SKM-1 (cell line): ENCODE data around the gene MMP23B.
"Not testable (repeated sequence)": the region's sequence is repeated elsewhere in the genome, so short reads cannot be mapped to it uniquely, and the experiment has no call there.

Experiments used
- DNase-seq: peaks from one replicate; lab custom pipeline; 2025; ENCODE audit not compliant: unreplicated experiment; lab: John Stamatoyannopoulos, UW

The MMP23B gene

DNA sequence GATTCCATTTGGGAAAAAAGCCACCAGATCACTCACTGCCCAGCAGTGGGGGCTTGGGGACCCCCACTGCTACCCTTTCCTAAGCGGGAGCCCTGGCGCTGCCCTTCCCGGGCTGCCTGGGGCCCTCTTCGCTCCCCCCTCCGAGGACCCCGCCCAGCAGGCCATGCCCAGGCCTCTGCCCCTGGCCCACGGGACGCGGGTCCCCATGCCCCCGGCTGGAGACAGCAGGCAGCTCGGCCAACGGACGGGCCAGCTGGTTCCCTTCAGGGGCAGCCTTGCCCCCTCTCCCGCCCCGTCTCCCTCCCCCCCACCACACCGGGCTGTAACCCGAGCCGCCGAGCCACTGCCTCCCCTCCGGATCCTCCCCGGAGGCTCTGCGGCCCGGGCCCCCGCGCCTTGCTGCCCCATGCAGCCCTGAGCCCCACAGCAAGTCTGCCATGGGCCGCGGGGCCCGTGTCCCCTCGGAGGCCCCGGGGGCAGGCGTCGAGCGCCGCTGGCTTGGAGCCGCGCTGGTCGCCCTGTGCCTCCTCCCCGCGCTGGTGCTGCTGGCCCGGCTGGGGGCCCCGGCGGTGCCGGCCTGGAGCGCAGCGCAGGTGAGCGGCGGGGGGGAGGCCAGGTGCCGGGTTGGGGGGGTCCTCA lies at the start of gene MMP23B:
Gene MMP23B (plus strand): TSS at position 392 of the 639 bp plus-strand sequence. CDS start 46 bp downstream, at position 438.
- DNase-seq: no peak

DNA sequence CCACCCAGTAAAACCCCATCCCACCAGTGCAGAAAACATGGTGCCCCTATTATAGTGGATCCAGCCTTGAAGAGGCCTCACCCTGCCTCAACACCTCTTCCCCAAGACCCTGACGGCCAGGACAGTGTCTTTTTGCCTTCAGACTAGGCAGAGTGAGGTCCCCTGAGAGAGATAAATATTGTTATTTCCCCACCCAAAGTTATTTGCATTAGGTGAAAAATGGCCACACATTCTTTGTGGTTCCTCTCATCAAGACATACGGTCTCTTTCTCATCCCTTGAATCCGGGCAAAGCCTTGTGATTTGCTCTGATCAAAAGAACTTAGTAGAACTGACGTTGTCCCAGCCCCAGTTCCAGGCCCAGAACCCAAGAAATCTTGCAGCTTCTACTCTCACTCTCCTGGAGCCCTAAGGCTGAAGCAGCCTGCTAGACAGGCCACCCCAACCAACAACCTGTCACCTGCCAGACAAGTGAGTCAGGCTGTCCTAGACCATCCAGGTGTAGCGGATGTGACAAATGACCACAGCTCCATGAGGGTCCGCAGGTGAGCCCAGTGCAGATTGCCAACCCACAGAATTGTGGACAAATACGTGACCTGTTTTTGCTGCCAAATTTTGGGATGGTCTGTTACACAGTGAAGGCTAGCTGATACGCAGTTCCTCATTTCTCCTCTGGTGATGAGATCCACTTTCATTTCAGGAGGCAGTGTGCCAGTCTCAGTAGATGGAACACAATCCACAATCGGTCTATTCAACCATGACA lies 49.2 kb upstream of the MMP23B start:
- DNase-seq: no peak

DNA sequence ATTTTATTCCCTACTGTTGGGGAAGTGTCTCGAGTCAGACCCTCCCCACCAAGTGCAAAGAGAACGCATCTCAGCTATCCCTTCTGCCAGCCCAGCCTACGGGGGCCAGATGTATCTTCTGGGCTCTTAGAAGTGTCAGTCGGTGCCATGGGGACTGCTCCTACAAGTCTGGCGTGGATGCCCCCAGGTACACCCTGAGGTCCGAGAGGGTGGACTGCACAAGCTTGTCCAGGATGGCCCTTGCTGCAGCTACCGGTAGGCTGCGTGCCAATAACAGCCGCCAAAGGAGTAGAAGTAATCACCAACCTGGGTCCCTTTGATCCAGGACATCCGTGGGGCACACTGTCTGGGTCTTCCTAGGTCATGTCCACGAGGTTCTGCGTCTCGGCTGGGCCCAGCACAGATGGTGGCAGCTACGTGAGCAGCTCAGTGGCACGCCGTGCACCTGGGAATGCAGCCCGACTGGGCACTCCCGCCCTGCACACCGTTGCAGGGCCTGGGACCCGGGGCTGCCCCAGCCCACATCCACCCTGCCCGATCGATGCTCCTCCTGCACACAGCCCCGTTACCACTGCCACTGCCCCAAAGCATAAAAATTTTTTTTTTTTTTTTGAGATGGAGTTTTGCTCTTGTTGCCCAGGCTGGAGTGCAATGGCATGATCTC lies 48.5 kb upstream of the MMP23B start:
- no peak for DNase-seq

DNA sequence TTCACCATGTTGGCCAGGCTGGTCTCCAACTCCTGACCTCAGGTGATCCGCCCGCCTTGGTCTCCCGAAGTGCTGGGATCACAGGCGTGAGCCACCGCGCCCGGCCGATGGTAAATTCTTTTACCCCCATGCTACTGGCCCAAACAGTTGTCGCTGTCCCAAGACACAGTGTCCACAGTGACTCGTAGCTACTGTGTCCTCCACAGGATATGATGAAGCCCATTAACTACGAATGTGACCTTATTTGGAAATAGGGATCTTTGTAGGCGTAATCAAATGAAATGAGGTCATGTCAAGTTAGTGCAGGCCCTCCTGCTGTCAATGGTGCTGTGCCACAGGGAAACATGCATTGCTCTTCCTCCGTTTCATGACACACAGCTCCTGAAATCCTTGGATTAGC lies 40.5 kb upstream of the MMP23B start:
- DNase-seq: no peak

- DNase-seq: no peak
Measured at GRCh38 chr1:1593834-1594601, 38.0 kb upstream of the MMP23B start.

- DNase-seq: no peak
Measured at GRCh38 chr1:1594602-1595260, 37.2 kb upstream of the MMP23B start.

GRCh38 chr1:1595341-1595740 lies 36.6 kb upstream of the MMP23B start:
- DNase-seq: not testable (repeated sequence)

DNA sequence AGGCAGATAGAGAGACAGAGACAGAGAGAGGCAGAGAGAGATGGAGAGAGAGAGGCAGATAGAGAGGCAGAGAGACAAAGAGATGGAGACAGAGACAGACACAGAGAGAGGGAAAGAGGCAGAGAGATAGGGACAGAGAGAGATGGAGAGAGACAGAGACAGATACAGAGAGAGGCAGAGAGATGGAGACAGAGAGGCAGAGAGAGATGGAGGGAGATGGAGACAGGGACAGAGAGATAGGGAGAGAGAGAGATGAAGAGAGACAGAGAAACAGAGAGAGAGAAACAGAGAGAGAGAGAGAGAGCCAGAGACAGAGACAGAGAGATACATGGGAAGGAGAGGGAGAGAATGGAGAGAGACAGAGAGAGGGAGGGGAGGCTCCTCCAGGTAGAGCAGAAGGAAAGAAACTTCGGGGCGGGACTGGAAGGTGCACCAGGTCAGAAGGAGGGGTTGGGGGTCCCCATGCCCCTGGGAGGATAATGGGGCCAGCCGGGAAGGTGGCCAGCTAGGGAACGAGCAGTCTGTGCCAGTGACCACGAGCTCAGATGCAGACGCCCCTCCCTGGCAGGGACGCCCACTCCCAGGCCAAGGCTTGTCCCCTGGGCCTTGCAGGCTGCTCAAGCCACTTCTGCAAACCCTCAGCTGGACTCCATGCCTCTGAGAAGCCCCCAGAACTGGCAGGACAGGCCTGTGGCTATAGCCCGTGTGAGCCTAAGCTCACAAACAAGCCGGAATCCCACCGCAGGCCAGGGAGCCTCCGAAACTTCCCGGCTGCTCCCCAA lies 35.3 kb upstream of the MMP23B start:
- DNase-seq: no peak

DNA sequence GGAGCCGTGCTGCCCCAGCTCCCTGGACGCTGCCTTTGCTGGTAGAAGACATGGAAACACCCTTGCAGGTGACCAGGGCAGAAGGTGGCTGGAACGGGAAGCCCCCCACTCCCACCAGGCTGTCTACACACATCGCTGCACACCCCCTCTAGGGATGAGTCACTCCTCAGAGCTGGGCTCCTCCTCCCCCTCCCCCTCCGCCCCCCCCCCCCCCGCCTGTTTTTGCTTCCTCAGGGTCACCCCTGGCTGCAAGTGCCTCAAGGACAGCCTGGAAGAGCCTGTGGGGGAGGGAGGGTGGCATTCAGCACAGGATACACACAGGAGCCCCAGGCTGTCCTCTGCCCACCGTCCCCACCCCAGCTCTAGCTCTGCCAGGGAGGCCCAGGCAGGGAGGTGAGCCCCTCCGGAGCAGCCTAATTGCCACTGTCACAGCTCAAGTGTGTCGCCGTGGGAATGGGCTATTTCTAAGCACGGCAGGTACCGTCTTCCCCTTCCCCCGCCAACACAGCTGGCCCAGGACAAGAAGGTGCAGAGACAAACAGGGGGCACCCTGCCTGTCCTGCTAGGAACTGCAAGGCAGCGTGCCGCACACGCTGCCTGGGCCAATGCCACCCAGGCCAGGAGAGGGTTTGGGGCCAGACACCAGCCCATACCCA lies 34.6 kb upstream of the MMP23B start:
- DNase-seq: no peak

- no peak for DNase-seq
Measured at GRCh38 chr1:1598051-1598719, 33.8 kb upstream of the MMP23B start.

DNA sequence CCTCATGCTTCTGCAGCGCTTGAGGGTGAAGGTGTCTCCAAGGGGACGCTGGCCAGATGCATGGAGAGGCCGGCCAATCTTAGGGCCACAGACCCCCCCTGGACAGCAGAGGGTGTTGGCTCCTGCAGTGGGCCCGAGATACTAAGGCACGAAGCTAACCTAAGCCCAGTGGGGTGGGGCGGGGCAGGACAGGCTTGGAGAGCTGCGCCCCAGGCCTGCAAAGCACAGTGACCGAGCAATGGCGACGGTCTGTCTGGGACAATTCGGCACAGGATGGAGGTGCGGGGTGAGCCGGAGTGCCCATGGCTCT lies 33.3 kb upstream of the MMP23B start:
- no peak for DNase-seq

- no peak for DNase-seq
Measured at GRCh38 chr1:1599030-1599934, 32.7 kb upstream of the MMP23B start.

DNA sequence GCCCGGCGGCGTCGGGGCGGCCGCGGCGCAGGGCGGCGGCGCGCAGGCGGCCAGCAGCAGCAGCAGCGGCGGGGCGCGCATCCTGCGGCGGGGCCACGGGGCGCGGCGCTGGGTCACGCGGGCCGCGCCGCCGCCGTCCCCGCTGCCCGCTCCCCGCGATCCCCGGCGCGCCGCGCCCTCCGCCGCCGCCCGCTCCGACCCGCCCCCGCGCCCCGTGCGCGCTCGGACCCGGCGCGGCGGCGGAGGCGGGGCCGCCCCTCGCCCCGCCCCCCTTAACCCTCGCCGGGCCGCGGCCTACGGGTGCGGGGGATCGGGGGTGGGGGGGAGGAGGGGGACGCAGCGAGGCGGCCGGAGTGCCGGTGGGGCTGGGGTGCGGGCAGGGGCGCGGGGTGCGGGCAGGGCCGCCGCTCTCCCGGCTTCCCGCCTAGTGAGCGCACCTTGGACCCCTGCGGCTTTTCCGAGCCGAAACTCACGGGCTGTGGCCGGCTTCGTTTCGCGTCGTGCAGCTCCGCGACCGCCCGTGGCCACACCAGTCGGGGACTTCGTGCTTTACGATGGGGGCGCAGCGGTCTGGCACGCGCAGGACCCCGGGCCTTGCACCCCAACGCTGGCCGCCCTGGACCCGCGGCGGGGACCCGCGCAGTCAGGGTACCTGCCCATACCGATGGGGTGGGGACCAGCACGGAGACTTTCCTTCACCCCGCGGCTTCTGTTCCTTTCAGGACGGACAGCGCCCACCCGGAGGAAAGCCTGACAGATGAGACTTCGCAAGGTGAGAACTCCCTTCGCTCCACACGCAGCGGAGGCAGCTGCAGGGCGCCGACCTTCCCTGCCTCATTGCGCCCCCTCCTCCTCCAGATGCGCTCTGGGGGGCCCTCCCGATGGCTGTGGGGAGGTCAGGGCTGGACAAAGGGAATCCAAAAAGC lies 31.8 kb upstream of the MMP23B start, which contains the start of gene FNDC10:
Gene FNDC10 (minus strand): TSS at position 201 of the 926 bp plus-strand sequence. CDS start 120 bp downstream, at position 81.
- DNase-seq: no peak

- DNase-seq: no peak
Measured at GRCh38 chr1:1600861-1601563, 31.0 kb upstream of the MMP23B start.

DNA sequence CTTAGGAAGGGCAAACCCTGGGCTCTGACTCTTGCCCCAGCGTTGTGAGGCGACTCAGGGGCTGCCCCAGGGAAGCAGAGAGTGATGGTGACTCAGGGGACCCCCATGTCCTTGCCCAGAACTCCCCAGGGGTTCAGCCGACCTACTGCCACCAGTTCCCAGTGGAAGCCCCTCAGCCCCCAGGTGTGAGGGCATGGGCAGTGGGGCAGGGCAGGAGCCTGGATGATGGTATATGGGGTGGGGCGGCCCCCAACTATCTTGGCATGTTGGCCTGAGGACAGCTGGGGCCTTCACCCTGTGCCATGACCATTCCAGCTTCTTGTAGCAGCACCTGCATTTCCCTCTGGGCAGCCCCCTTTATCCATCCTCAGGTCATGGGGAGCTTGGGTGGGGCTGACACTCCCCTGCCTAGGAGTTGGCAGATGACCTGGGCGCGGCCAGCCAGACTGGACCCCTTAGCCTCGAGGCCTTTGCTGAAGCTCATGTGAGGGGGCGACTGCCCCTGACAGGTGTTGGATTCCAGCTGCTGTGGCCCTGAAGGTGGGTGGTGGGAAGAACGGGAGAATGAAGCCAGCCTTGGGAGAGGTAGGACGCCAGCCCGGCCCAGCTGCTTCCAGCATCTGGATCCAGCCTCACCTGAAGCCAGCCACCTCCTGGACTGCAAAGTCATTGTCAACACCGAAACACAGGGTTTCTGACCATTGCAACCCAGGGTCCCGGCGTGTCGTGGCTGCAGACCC lies 30.2 kb upstream of the MMP23B start:
- DNase-seq: no peak
